HG03432 (cell line): ENCODE results near the gene LRRC36.

ENCODE experiments used
- ATAC-seq: cut with Tn5 transposase; IDR thresholded peaks from one replicate; pipeline ENCODE4 v1.9.1; 2021; ENCODE audit warnings: mild to moderate bottlenecking, moderate library complexity; ENCODE audit not compliant: unreplicated experiment

LRRC36 gene

DNA sequence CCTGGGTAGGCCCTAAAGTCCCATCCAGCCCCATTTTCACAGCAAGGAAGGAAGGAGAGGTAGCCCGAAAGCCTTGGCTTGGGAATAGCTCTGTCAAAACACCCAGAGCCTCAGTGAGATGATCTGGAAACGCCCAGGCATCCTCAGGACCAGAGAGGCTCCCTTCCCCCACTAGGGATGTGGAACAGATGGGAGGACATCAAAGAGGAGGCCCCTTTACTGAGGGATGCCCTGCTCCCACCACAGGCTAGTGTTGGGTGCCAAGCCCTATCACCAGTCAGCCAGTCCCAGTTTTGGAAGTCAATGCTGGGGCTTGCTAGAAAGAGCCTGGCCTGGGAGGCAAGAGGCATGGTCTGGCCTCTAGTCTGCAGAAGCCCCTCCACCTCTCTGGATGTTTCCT, 62.0 kb downstream of the LRRC36 start:
- no peak for ATAC-seq

DNA sequence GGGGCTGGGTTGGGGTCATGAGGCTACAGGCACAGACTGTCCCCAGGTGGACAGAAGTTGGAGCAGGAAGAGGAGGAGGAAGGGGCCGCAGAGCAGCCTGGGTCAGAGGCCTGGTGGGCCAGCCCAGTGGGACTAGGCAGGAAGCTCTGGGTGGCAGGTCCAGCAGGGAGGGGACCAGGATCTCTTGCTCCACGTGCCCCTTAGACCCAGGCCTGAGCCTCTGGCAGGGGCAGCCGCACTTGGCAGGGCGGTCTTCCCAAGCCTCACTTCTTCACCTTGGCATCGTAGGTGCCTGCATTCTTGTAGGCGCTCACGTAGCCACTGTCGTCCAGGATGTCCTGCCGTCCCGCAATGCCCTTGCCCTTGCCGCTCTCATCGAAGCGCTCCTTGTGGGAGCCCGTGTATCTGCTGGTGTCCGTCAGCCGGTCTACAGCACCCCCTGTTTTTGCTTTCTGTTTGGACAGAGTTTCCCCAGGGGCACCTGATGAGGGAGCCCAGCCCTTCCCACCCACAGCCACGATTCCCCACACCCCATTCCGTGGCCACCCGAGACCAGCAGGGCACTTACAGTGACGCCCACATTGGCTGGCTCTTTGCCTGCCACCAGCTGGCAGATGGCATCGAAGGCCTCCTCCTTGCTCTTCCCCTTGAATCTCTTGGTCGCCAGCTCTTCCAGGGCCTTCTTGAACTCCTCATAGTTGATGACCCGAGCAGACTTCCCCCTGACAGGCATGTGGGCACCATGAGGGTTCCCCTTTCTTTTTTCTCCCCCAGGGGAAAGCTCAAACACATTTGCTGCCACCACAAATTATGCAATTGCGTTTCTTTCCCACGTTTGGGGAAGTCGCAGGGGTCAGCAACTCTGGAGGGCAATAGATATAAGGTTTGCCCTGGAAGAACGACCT, 63.5 kb downstream of the LRRC36 start:
- ATAC-seq = no peak

DNA sequence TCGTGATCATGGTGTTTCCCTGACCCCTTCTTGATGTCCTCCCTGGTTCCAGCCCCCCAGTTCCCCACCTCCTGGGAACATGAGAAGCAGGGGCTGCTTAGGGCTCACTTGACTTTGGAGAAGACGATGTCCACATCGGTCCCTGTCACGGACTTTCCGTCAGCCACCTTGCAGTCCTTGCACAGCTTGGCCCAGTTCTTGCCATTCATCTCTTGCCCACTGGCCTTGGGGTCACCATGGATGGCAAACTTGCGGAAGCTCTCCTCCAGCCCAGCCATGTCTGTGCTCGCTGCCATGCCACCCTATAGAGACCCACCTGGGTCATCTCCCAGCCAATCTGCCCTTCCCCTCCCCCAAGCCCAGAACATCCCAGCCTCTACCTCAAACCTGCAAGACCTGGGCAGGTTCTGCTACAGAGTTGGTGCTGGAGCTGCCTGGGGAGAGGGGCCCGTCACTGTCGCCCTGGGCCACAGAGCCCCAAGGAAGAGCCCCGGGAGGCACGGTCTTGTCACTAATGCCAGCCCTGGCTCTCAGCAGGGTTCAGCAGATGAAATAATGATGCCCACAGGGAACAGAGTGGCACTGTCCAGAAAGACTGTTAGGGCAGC, 64.3 kb downstream of the LRRC36 start:
- ATAC-seq = no peak

DNA sequence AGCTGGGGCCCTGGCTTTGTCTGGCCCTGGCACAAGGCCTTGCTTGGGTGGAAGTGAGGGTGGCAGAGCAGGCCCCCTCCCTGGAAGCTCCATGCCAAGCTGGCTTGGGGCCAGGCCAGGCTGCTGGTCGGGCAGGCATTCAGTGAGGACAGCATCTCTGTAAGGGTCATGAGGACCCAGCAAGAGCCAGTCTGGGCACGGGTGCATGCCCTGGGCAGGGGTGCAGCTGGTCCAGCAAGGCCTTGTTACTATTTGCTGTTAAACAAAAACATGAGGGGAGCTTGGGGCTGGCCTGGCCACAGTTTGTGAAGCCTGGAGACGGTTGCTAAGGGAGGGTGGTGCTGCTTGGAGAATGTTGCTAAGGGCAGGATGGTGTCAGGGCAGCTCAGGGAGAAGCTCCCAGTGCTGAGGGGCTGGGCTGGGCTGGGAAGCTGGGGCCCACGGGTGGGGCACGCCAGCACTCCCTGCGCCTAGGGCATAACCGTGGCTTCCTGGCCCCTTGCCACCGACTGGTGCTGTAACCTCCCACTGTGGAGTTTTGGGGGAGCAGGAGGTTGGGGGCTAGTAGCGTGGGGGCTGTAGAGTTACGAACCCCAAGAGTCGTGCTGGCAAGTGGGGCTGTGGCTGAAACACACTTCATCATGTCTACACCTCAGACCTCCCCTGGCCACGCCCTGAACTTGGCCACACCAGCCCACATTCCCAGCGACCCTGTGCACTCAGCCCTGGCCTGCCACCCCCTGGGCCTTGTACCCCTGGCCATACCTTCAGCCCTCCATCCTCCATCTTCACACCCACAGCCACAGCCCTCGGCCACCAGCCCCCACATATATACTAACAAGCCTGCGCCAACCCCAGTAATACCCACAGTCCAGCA, 65.0 kb downstream of the LRRC36 start:
- ATAC-seq = no peak

DNA sequence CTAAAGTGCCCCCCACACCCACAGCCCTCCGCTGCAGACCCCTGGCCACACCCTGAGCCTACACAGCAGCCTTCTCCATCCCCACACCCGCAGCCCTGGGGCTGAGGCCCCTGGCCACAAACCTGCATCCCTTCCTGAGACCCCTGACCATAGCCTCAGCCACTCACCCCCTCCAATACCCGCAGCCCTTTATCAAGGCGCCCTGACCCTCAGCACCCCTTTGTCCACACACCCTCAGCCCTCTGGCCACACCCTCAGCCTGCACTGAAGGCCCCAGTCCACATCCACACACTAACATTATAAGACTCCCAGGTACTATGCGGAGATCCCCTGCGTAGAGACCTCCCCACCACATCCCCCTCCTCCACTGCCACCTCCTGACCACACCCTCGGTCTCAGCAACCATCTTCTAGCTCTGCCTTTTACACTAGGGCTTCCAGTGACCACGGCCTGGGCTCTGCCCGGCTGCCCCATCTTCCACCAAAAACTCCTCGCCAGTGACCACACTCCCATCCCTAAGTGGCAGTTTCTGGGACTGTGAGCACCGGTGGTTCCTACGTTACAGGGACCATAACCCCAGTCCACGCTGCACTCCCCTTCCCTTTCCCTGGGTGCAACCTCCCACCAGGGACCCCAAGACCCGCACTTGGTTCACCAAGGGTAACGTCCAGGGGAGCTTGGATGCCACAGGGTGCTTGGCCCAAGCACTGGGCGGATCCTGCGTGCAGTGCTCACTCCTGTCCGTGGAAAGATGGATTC, 65.9 kb downstream of the LRRC36 start:
- ATAC-seq = no peak

DNA sequence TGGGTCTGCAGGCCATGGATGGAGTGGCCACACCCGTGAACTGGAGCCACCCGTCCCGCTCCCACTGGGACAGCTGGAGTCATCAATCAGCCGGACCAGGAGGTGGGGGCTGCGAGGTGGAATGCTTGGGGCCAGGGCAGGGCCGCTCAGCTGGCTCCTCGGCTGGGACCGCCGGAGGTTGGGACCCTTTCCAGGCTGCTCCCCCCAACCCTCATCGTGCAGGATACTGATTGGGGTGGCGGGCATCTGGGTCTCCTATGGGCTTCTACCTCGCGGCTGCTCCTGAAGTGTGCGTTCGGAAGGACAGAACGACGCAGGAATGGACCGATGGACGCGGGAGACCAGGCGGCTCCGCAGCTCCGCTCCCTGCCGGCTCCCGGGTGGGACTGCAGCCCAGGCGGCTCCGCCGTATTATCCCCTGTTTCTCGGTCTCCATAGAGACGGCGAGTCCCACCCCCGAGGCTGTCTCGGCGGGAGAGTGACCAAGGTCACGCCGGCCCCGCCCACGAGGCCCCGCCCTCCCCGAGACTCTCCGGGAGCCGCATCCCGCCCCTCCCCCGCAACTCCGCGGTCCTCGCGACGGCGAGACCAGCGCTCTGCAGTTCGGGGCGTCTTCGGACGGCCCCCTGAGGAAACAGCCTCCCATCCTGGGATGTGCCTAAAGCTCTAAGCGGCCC, 66.6 kb downstream of the LRRC36 start, which contains the start of gene TPPP3:
Gene TPPP3, minus strand, starts transcription at position 388 of the 677 bp plus-strand sequence. CDS start 2,387 bp downstream, outside the sequence.
- ATAC-seq = no peak

DNA sequence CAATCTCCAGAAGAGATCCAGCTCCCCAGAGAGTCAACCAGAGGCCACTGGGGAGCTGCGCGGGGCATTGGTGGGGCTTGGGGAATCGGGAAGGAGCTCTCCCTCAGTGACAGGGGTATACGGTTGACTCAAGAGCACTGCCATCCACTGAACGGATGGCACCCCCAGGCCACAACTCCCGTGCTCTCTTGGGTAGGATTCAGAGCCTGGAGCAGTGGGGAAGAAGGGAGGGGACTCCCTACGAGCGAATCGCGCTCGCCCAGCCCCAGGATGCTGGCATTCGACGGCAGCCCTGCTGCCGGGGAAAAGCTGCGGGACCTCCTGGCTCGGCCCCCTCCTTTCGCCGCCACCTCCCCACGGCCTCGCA, 67.2 kb downstream of the LRRC36 start:
- no peak for ATAC-seq

DNA sequence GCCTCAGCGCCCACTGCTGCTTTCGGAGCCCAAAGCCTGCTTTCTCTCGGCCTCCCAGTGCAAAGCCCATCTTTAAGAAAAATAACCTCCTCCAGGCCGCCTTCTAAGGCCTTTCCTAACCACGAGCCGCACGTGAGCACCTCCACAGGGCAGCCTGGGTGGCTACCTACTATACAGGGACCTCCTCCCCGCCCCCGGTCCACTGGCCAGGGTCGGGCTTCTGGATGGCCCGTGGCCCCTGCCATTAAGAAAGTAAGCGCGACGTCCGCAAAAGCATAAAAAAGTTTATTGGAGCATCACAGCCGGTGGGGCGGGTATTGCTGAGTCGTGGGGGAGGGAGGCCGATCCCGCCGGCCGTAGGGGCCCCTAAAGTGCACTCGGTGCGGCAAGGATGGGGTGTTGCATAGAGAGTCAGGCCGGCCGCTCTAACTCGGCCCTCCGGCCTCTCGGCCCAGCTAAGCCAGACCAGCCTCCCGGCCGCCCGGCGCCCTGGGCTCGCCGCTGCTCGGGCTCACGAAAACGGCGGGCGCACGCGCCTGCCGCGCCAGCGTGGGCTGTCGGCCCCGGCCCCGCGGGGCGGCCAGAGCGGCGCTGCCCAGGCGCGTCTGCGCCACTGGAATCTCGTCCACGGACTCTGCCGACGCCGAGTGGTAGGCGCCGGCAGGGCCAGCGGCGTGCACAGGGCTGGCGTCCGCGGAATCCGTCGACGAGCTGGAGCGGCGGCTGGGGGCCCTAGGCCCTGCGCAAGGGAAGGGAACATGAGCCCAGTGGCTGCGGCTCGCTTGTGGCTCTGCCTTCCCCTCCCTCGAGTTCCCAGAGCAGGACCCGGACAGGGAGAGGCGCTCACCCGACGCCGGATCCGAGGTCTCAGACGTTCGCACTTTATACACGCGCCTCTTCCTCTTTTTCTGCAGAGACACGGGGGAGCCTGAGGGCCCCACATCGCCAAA, 67.8 kb downstream of the LRRC36 start:
- ATAC-seq = no peak

DNA sequence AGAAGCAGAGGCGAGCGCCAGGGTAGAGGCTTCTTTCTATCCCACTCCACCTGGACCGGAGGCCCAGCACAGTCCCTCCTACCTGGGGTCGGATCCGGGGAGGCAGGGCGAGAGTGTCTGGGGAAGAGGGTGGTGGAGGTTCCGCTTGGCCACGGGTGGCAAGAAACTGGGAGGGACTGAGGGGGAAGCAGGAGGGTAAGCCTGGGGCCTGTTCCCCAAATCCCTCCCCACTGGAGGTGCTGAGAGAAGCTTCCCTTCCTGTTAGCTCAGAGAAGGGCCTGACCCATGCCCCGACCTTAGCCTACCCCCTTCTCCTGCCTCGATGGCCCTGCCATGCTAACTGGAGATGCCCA, 68.5 kb downstream of the LRRC36 start:
- ATAC-seq = no peak

DNA sequence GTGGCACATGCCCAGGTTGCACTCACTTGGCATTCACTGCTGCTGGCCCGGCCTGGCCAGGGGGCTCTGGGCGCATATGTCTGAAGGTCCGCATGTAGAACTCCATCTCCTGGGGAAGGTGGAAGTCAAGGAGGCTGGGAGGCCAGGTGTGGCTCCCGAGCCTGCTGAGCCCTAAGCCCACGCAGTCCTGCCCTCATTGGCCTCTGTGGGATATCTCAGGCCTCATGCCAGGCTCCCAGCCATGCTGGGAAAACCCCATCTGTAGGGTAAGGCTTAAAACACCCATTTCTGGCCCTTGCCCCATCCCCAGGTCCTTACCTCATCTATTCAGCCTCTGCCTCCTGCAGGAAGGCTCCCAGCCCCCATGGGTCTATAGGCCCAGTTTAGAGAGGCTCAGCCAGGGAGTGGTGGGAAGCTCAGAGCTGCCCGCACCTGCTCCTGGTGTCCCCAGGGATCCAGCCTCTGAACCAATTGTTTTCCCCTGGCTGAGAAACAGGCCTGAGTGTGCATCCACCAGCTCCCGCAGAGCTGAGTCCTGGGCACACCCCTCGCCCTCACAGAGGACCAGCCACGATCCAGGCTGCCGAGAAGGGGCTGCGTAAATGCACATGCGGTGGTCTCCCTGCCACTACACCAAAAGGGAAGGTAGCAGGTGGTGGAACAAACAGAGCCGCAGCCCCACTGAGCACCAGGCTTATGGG, 69.0 kb downstream of the LRRC36 start:
- ATAC-seq = no peak

DNA sequence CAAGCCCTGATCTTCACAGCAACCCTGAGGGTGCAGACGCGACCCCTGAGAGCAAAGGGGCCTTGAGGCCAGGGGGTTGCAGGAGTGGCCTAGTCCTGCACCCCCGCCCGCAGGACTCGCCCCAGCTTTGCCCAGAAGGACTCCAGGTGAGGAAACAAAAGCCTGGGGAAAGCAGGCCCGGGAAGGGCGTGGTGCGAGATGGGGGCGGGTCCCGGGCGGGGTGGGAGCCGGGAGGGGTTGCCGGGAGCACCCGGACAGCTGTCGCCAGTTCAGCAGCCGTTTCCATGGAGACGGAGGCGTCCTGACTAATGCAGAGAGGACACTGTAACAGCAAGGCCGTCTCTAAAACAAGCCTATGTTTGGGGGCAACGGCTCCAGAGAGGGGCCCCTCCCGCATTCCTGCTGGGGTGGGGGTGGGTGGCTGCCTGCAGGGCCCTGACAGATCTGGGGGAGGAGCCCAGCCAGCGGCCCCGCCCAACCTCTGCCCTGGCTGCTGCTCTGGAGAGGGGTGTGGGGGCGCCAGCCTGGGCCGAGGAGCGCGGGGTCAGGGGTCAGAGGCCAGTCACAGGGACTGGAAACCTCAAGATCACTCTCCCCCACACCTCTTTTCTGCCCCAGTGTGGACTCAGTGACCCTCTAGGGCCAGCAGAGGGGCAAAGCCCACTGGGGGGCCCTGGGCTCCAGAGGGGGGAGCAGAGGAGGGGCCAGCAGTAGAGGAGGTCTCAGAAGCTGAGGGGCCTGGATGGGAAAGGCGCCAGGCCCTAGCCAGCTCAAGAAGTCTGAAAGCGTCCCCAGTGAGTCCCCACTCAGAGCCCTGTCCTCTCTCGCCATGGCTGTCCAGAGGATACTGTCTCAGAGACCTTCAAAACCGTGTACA, 69.8 kb downstream of the LRRC36 start:
- ATAC-seq = no peak

DNA sequence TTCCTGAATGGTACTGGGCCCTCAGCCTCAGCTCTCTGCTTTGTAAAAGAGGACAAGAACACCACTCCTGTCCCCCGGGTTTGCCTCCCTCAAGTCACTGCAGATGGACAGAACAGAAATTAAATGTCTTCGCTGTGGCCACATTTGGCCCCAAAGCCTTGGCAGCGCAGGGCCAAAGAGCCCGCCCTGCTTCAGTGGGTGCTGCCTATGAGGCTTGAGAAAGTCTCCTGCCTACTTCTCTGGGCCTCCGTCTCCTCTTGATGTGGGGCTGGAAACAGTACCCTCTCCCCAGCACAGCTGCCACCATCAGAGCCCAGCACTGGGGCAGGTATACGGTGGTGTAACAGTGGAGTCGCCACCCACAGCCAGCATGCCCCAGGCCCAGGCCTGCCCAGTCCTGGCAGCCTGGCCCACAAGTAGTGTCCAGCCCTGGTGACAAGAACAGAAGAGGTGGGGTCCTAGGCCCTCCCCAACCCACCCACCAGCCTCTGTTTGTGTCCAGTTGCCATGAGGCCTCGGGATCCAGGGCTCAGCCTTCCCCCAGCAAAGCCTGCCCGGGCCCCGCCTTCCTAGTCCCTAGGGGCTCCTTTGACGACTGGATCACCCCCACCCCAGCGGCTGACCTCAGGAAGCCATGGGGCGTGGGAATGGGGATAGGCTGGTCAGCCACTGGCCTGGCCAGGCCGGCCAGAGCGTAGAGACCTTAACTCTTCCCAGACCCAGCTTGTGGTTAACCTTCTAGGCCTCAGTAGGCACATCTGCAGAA, 70.6 kb downstream of the LRRC36 start:
- ATAC-seq = no peak

DNA sequence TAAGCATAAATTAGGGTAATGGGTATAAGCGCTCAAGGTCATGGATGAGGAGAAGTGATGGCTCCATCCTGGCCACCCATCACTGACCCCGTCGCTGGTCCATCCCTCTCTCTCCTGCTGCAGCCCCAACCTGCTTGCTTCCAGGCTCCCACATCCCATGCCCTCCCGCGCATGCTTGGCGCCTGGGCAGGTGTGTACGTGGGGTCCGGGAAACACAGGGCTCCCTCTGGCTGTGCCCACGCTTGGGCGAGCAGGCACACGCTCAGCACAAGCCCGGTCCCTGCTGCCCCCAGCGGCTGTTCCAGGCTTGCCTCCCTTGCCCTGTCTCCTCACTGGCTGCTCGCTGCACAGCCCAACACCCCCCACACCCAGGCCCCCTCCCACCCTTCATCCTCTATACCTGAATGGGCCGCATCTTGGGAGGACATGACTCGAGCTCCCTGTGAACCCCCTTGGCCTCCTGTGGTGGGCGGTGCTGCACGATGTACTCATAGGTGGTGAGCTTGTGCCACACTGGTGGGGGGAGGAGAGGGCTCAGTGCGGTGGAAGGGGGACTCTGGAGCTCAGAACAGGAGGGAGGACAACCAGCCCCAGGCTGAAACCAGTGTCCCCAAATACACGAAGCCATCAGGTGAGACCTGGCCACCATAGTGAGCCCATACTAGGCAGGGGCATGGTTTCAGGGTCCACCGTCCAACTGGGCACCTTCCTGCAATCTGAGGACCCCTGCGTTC, 71.4 kb downstream of the LRRC36 start:
- no peak for ATAC-seq

DNA sequence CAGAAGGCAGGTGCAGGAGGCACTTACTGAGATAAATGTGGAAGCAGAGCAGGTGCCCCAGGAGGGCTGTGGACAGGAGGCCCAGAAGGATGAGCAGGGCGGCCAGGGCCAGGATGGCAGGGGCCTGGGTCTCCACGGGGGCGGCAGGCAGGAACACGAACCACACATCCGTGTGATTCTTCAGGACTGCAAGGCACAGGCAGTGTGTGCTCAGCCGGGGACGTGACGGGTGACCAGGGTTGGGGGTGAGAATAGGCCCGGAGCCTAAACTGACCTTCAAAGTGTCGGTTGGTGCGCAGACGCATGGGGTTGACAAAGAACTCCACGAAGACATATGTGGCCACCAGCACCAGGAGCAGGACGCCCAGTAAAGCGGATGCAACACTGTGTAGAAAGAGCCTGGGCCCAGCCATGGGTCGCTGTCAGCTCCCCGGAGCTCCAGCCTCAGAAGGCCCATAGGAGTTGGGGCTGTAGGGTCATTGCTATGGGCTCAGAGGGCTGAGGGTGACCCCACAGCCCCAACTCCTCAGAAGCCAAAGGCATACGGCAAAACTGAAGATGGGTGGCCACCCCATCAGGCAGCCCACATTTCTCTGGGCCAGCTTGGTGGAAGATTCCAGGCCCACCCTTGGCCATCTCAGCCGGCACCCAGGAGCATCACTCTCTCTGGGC, 72.1 kb downstream of the LRRC36 start:
- no peak for ATAC-seq

DNA sequence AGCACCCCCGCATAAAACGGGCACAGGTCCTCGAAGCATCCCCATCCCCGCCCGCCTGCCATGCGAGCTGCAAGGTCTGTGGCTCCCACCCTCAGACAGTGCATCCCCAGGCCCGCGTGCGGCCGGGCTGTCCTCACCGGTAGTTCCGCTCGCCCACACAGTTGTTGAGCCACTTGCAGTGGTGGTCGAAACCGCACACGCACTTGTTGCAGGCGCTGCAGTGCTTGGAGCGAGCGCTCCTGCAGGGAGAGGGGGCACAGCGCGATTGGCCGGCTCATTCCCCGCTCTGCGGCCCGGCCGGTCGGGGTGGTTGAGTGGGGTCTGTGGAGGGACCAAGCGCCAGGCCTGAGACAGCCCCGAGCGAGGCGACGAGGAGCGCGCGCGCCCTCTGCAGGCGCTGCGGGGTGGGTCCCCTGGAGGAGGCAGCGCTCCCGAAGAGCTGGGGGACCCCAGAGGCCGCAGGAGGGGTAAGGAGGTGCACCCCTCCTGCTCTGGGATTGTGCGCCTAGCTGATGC, 72.7 kb downstream of the LRRC36 start:
- ATAC-seq = no peak
